ENCODE data around the gene EEF1B2. TPM values are rescaled to one million over a fixed set of nuclear protein-coding genes. Genes with fewer than 3 reads are reported as not detected.

EEF1B2 gene
- total RNA-seq, 1 donor from 2014 or later: 807 TPM

DNA sequence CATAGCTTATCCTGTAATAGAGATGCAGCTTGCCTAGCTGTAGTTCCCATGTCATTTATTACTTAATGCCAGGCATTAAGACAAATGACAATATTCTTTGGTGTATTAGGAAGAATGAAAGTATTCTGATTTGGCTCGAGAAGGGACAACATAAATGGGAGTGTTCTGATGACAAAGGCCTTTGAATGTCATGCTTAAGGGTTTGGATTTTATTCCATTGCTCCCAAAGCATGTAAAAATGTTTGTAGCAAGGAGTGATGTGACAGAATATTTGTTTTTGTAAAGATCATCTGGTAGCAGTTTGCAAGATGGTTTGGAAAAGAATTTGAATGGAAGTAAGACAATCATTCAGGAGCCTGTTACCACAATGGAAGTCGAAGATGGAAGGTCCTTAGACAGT, 30.4 kb downstream of the EEF1B2 start:
- no peaks in the 10 kb centered on the region for H3K36me3 ChIP-seq
- H3K27me3 Mint-ChIP-seq (ENCODE audit: insufficient read depth, low read depth): peaks cover 5% of the 10 kb centered on the region
- no peak overlapping the region for H3K27ac ChIP-seq
- H2AFZ ChIP-seq (replicated peaks): no peak overlapping the region
- no peaks in the 10 kb centered on the region for H3K9me3 Mint-ChIP-seq
- H3K9me3 ChIP-seq (ENCODE audit: low read depth): no peaks in the 10 kb centered on the region
- H3K27me3 ChIP-seq: no peaks in the 10 kb centered on the region
- H3K4me3 Mint-ChIP-seq: no peak overlapping the region
- no peak for DNase-seq (ENCODE audit: low spot score)
- H3F3A ChIP-seq (ENCODE audit: low read depth): no peaks in the 10 kb centered on the region
- H3K27ac Mint-ChIP-seq: no peak overlapping the region
- no peaks in the 10 kb centered on the region for H3K36me3 Mint-ChIP-seq
- no peak overlapping the region for H3K4me3 ChIP-seq
- H3K4me1 Mint-ChIP-seq: no peaks in the 10 kb centered on the region
- no peak for TF ChIP-seq EZH2 (IDR thresholded peaks at IDR 0.05)
- no peak overlapping the region for H3K4me2 ChIP-seq
- H3K79me2 ChIP-seq (ENCODE audit: low read depth): no peaks in the 10 kb centered on the region
- H4K20me1 ChIP-seq (ENCODE audit: low read depth): no peaks in the 10 kb centered on the region
- peaks cover 2% of the 10 kb centered on the region for H3K4me1 ChIP-seq
- no peak overlapping the region for H3K9ac ChIP-seq

DNA sequence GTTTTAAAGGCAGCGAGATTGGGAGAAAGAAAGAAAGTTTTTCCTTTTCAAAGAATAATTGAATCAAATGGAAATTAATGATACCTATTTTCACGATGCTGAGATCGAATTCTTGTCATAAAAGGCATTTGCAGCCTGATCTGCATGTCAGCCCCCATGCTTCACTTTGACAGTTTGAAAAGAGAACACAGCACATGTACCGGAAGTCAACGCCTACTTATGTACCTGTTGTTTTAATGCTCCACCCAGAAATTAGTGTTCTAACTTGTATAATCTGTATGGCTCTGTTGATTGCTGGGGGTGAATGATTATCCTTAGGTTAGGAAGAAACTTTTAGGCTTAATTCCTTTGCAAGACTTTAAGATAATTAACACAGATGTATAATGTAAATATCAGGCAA, 31.0 kb downstream of the EEF1B2 start:
- Histone ChIP-seq H3K27ac (no peak overlapping the region), H3K4me1 (peaks cover 3% of the 10 kb centered on the region), H3K4me2 (no peak overlapping the region), H4K20me1 (ENCODE audit: low read depth) (no peaks in the 10 kb centered on the region), H2AFZ (replicated peaks) (no peak overlapping the region), H3K9ac (no peak overlapping the region), H3F3A (ENCODE audit: low read depth) (no peaks in the 10 kb centered on the region), H3K79me2 (ENCODE audit: low read depth) (no peaks in the 10 kb centered on the region), H3K36me3 (no peaks in the 10 kb centered on the region), H3K4me3 (no peak overlapping the region), H3K27me3 (no peaks in the 10 kb centered on the region), H3K9me3 (ENCODE audit: low read depth) (no peaks in the 10 kb centered on the region)
- TF ChIP-seq, protein P1, sequence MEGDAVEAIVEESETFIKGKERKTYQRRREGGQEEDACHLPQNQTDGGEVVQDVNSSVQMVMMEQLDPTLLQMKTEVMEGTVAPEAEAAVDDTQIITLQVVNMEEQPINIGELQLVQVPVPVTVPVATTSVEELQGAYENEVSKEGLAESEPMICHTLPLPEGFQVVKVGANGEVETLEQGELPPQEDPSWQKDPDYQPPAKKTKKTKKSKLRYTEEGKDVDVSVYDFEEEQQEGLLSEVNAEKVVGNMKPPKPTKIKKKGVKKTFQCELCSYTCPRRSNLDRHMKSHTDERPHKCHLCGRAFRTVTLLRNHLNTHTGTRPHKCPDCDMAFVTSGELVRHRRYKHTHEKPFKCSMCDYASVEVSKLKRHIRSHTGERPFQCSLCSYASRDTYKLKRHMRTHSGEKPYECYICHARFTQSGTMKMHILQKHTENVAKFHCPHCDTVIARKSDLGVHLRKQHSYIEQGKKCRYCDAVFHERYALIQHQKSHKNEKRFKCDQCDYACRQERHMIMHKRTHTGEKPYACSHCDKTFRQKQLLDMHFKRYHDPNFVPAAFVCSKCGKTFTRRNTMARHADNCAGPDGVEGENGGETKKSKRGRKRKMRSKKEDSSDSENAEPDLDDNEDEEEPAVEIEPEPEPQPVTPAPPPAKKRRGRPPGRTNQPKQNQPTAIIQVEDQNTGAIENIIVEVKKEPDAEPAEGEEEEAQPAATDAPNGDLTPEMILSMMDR (IDR thresholded peaks at IDR 0.05): no peak
- TF ChIP-seq EZH2 (IDR thresholded peaks at IDR 0.05) (no peak), EZH2phosphoT487 (IDR thresholded peaks at IDR 0.05) (no peak)
- no peak overlapping the region for H3K27ac Mint-ChIP-seq
- no peaks in the 10 kb centered on the region for H3K36me3 Mint-ChIP-seq
- no peaks in the 10 kb centered on the region for H3K9me3 Mint-ChIP-seq
- DNase-seq (ENCODE audit: low spot score): no peak
- H3K4me3 Mint-ChIP-seq: no peak overlapping the region
- H3K4me1 Mint-ChIP-seq: no peaks in the 10 kb centered on the region
- peaks cover 3% of the 10 kb centered on the region for H3K27me3 Mint-ChIP-seq (ENCODE audit: insufficient read depth, low read depth)

DNA sequence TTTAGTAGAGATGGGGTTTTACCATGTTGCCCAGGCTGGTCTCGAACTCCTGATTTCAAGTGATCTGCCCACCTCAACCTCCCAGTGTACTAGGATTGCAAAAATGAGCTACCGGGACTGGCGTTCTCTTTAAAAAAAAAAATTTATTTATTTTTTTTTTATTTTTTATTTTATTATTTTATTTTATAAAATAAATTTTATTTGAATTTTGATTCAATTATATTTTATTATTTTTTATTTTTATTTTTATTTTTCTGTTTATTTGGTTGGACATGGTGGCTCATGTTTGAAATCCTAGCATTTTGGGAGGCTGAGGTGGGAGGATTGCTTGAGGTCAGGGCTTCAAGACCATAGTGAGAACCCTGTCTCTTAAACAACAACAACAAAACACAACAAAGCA, 32.5 kb downstream of the EEF1B2 start:
- H3K36me3 ChIP-seq: no peaks in the 10 kb centered on the region
- H3K27me3 Mint-ChIP-seq (ENCODE audit: insufficient read depth, low read depth): no peaks in the 10 kb centered on the region
- H3K36me3 Mint-ChIP-seq: no peaks in the 10 kb centered on the region
- no peak overlapping the region for H3K9ac ChIP-seq
- no peak overlapping the region for H3K4me3 Mint-ChIP-seq
- no peak overlapping the region for H3K27ac Mint-ChIP-seq
- no peaks in the 10 kb centered on the region for H3K9me3 Mint-ChIP-seq
- H3K79me2 ChIP-seq (ENCODE audit: low read depth): no peaks in the 10 kb centered on the region
- TF ChIP-seq, protein P1 (IDR thresholded peaks at IDR 0.05): no peak
- TF ChIP-seq EZH2phosphoT487 (IDR thresholded peaks at IDR 0.05): no peak
- TF ChIP-seq EZH2 (IDR thresholded peaks at IDR 0.05): no peak
- H2AFZ ChIP-seq (replicated peaks): no peak overlapping the region
- no peaks in the 10 kb centered on the region for H3K4me1 Mint-ChIP-seq
- H3K4me1 ChIP-seq: peaks cover 3% of the 10 kb centered on the region
- H3K4me2 ChIP-seq: no peak overlapping the region
- no peak overlapping the region for H3K27ac ChIP-seq
- no peaks in the 10 kb centered on the region for H3K27me3 ChIP-seq
- no peaks in the 10 kb centered on the region for H3K9me3 ChIP-seq (ENCODE audit: low read depth)
- H4K20me1 ChIP-seq (ENCODE audit: low read depth): no peaks in the 10 kb centered on the region
- no peak for DNase-seq (ENCODE audit: low spot score)
- no peaks in the 10 kb centered on the region for H3F3A ChIP-seq (ENCODE audit: low read depth)
- H3K4me3 ChIP-seq: no peak overlapping the region

DNA sequence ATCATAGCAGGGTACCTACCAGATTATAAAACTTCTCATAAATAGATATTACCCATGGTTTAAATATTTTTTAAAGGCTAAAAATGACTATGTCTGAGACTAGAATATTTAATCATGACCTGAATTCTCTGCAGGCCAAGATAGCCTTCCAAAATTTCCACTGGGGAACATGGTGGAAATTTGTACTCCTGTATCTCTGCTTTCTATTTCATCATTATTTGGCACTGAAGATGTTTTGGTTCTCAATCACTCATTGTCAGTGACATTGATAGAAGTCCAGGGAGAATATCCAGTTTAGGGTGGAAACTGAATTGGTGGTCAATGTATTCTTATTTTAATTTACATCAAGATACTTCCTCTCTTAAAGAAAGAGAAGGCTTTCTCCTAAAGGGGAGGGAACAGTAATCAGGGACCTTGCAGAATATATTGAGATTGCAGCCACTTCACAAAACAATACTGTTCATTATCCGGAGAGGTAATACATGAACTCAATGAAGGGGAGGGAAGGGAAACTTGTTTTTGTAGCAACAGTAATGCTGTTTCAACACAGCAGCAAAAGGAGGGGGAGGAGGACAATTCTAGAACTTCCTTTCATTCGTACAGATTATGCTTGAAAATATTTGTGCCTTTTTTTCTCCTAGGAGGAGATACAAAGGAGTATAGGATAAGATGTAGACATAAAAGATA, 34.1 kb downstream of the EEF1B2 start:
- no peak overlapping the region for H3K9ac ChIP-seq
- no peaks in the 10 kb centered on the region for H3F3A ChIP-seq (ENCODE audit: low read depth)
- no peaks in the 10 kb centered on the region for H3K27me3 ChIP-seq
- peaks cover 3% of the 10 kb centered on the region for H3K4me1 ChIP-seq
- H4K20me1 ChIP-seq (ENCODE audit: low read depth): no peaks in the 10 kb centered on the region
- no peak overlapping the region for H3K4me2 ChIP-seq
- Mint-ChIP-seq H3K4me3 (no peak overlapping the region), H3K4me1 (no peaks in the 10 kb centered on the region), H3K9me3 (no peaks in the 10 kb centered on the region), H3K27ac (no peak overlapping the region), H3K27me3 (ENCODE audit: insufficient read depth, low read depth) (no peaks in the 10 kb centered on the region), H3K36me3 (no peaks in the 10 kb centered on the region)
- H3K4me3 ChIP-seq: no peak overlapping the region
- no peak for TF ChIP-seq EZH2phosphoT487 (IDR thresholded peaks at IDR 0.05)
- no peak for TF ChIP-seq EZH2 (IDR thresholded peaks at IDR 0.05)
- TF ChIP-seq, protein P1 (IDR thresholded peaks at IDR 0.05): no peak
- H3K79me2 ChIP-seq (ENCODE audit: low read depth): no peaks in the 10 kb centered on the region
- no peak for DNase-seq (ENCODE audit: low spot score)
- H2AFZ ChIP-seq (replicated peaks): no peak overlapping the region
- no peaks in the 10 kb centered on the region for H3K9me3 ChIP-seq (ENCODE audit: low read depth)
- H3K27ac ChIP-seq: no peak overlapping the region
- no peaks in the 10 kb centered on the region for H3K36me3 ChIP-seq

Measured in neural progenitor cell (in vitro differentiated cells).